H1 (cell line): ENCODE measurements around the gene TPPP2. TPM values are rescaled to one million over a fixed set of nuclear protein-coding genes. Genes with fewer than 3 reads are reported as not detected.

Source experiments
- microRNA-seq, 2 experiments: library from miRNA; unstranded; fragments of <30 nt; microRNA quantifications; one replicate each; pipeline versions ENCODE4 to v1.2.0, GENCODE V29; 2016 to 2020; ENCODE audit warnings: borderline microRNAs expressed in 2 of 2, borderline number of aligned reads in 2 of 2, borderline replicate concordance in 1 of 2
- polyA plus RNA-seq, 7 experiments: library from polyadenylated mRNA; depleted of rRNA in 3 of 7; stranded (reverse) in 5 of 7; unstranded in 2 of 7; fragments of >200 nt in 5 of 7; fragments of 200-250 nt in 2 of 7; gene quantifications; 1 replicate in 5 of 7; 2 replicates in 1 of 7; 4 replicates in 1 of 7; pipeline versions ENCODE4 v1.2.1 to v1.2.3, GENCODE V29; 2011 to 2013; ENCODE audit warnings: missing spikeins in 2 of 7, mixed read lengths in 2 of 7
- total RNA-seq: library from RNA; stranded (reverse); fragmentation: NEBNext Ultra II Directional; extraction: Animal tissue kit (Norgen Biotek cat#: 25700); gene quantifications from 2 replicates; pipeline ENCODE4 v1.2.1, GENCODE V29; 2021

Gene TPPP2
- total and polyA plus RNA-seq, 2 of the 8 experiments (the other 6 are each of a cell fraction or from before 2014, with no cell fraction given): not detected

Small RNA genes within 50 kb of the gene (microRNA-seq; reads per million reads assigned to microRNA genes)
- gene MIR6717: 0 reads per million in 2 experiments

Other genes with a start within 250 kb of the TPPP2 start
- not detected in 2 replicates for gene RNASE6, start 248.9 kb upstream of the TPPP2 start, total RNA-seq
- gene RNASE6, start 248.9 kb upstream of the TPPP2 start, polyA plus RNA-seq (2011; rRNA removed): 0.12 TPM in 1 of 2 replicates, not detected in the other
- gene RNASE1, start 227.4 kb upstream of the TPPP2 start, total RNA-seq: 2.2 and 3.0 TPM in 2 replicates
- 10.2 and 13.4 TPM in 2 replicates for gene RNASE1, start 227.4 kb upstream of the TPPP2 start, polyA plus RNA-seq (2011; rRNA removed)
- not detected in 2 replicates for gene RNASE3, start 138.8 kb upstream of the TPPP2 start, total RNA-seq
- gene RNASE3, start 138.8 kb upstream of the TPPP2 start, polyA plus RNA-seq (2011; rRNA removed): not detected in 2 replicates
- not detected in 2 replicates for gene RNASE2, start 74.7 kb upstream of the TPPP2 start, total RNA-seq
- not detected in 2 replicates for gene RNASE2, start 74.7 kb upstream of the TPPP2 start, polyA plus RNA-seq (2011; rRNA removed)
- 73.8 and 75.8 TPM in 2 replicates for gene METTL17, start 40.2 kb upstream of the TPPP2 start, total RNA-seq
- gene METTL17, start 40.2 kb upstream of the TPPP2 start, polyA plus RNA-seq (2011; rRNA removed): 138 and 145 TPM in 2 replicates
- 0.22 TPM in 1 of 2 replicates, not detected in the other for gene SLC39A2, start 30.9 kb upstream of the TPPP2 start, total RNA-seq
- gene SLC39A2, start 30.9 kb upstream of the TPPP2 start, polyA plus RNA-seq (2011; rRNA removed): 0.14 and 0.31 TPM in 2 replicates
- 27.2 and 29.9 TPM in 2 replicates for gene NDRG2, start 5.2 kb upstream of the TPPP2 start, total RNA-seq
- gene NDRG2, start 5.2 kb upstream of the TPPP2 start, polyA plus RNA-seq (2011; rRNA removed): 48.6 and 65.0 TPM in 2 replicates
- not detected in 2 replicates for gene RNASE13, start 4.6 kb downstream of the TPPP2 start, total RNA-seq
- 0.05 TPM in 1 of 2 replicates, not detected in the other for gene RNASE13, start 4.6 kb downstream of the TPPP2 start, polyA plus RNA-seq (2011; rRNA removed)
- not detected in 2 replicates for gene RNASE7, start 12.1 kb downstream of the TPPP2 start, total RNA-seq
- not detected in 2 replicates for gene RNASE7, start 12.1 kb downstream of the TPPP2 start, polyA plus RNA-seq (2011; rRNA removed)
- not detected in 2 replicates for gene RNASE8, start 27.6 kb downstream of the TPPP2 start, total RNA-seq
- not detected in 2 replicates for gene RNASE8, start 27.6 kb downstream of the TPPP2 start, polyA plus RNA-seq (2011; rRNA removed)
- 49.5 and 53.1 TPM in 2 replicates for gene ARHGEF40, start 40.1 kb downstream of the TPPP2 start, total RNA-seq
- 99.6 and 101 TPM in 2 replicates for gene ARHGEF40, start 40.1 kb downstream of the TPPP2 start, polyA plus RNA-seq (2011; rRNA removed)
- 108 and 113 TPM in 2 replicates for gene ZNF219, start 68.4 kb downstream of the TPPP2 start, total RNA-seq
- gene ZNF219, start 68.4 kb downstream of the TPPP2 start, polyA plus RNA-seq (2011; rRNA removed): 160 and 310 TPM in 2 replicates
- 1.3 and 1.9 TPM in 2 replicates for gene TMEM253, start 70.8 kb downstream of the TPPP2 start, total RNA-seq
- 1.9 and 2.2 TPM in 2 replicates for gene TMEM253, start 70.8 kb downstream of the TPPP2 start, polyA plus RNA-seq (2011; rRNA removed)
- not detected in 2 replicates for gene OR5AU1, start 125.8 kb downstream of the TPPP2 start, total RNA-seq
- not detected in 2 replicates for gene OR5AU1, start 125.8 kb downstream of the TPPP2 start, polyA plus RNA-seq (2011; rRNA removed)
- gene HNRNPC, start 239.2 kb downstream of the TPPP2 start, total RNA-seq: 1,203 and 1,207 TPM in 2 replicates
- 517 and 781 TPM in 2 replicates for gene HNRNPC, start 239.2 kb downstream of the TPPP2 start, polyA plus RNA-seq (2011; rRNA removed)
- 0.63 and 0.65 TPM in 2 replicates for gene RPGRIP1, start 249.9 kb downstream of the TPPP2 start, total RNA-seq
- 0.35 and 0.36 TPM in 2 replicates for gene RPGRIP1, start 249.9 kb downstream of the TPPP2 start, polyA plus RNA-seq (2011; rRNA removed)